HCT116 (cell line): ENCODE measurements around the gene PSD. TPM values are rescaled to one million over a fixed set of nuclear protein-coding genes. Genes with fewer than 3 reads are reported as not detected.

Source experiments
- ATAC-seq: fragments of 200-7000 bp; cut with Tn5 transposase; 2 replicates; pipeline ENCODE4 v1.9.1; 2020; ENCODE audit warnings: mild to moderate bottlenecking, moderate library complexity
- BruUV-seq: library from RNA; stranded (reverse); fragments of 400-500 nt; replicated peaks from 2 replicates; lab custom pipeline; 2021; lab: Mats Ljungman, UMichigan
- CTCF ChIA-PET: fragments of 300-600 bp; sonication (Branson Sonifier 250); formaldehyde crosslinking; loops from one replicate; lab custom pipeline; 2021; ENCODE audit warnings: antibody characterized with exemption; lab: Charles Lee
- POLR2A ChIA-PET: fragments of 300-600, 350-600 bp; sonication (Branson Sonifier 250); formaldehyde crosslinking; loops from one replicate; lab custom pipeline; 2021; ENCODE audit warnings: antibody characterized with exemption; lab: Charles Lee
- RAD21 ChIA-PET, 2 experiments: fragments of 300-600 bp; sonication (Branson Sonifier 250); formaldehyde crosslinking; loops; one replicate each; lab custom pipeline; 2023; ENCODE audit warnings: low total read pairs in 2 of 2; ENCODE audit not compliant: uncharacterized antibody in 2 of 2, unreplicated experiment in 2 of 2, low non-redundant PET in 1 of 2; lab: Charles Lee
- DNase-seq: peaks from one replicate; pipeline ENCODE4 v3.0.0-alpha.2; 2010; ENCODE audit warnings: low read depth, low spot score
- H2AFZ ChIP-seq: fragments of 200-600 bp; shearing (Covaris generic), sonication (generic); 2 replicates; pipeline ENCODE4 v1.6.1; 2017; ENCODE audit warnings: low read depth, mixed run types, mixed read lengths, antibody characterized with exemption, low read length; ENCODE audit not compliant: poor library complexity, severe bottlenecking
- H3K27ac ChIP-seq: 2 replicates; pipeline ENCODE4 v1.5.1; 2012; ENCODE audit warnings: low read depth, low read length
- H3K27me3 ChIP-seq: fragments of 200-600 bp; sonication (generic); 2 replicates; pipeline ENCODE4 v1.6.1; 2016; ENCODE audit warnings: mixed run types, low read length, mixed read lengths; ENCODE audit not compliant: insufficient read depth
- H3K36me3 ChIP-seq, 2 experiments: fragments of 200-500 bp in 1 of 2; fragments of 200-600 bp in 1 of 2; sonication (Bioruptor generic) in 1 of 2; sonication (generic) in 1 of 2; 2 replicates each; pipeline versions ENCODE4 v1.5.1 to v1.6.1; 2014 to 2016; ENCODE audit warnings: low read length in 2 of 2, inconsistent platforms in 1 of 2, mixed read lengths in 1 of 2, mixed run types in 1 of 2; ENCODE audit not compliant: insufficient read depth in 2 of 2, control insufficient read depth in 1 of 2
- H3K4me1 ChIP-seq, 2 experiments: fragments of 200-600 bp in 1 of 2; sonication (generic) in 1 of 2; 2 replicates each; pipeline versions ENCODE4 v1.5.1 to v1.6.1; 2012 to 2017; ENCODE audit warnings: low read length in 2 of 2, inconsistent platforms in 1 of 2, mild to moderate bottlenecking in 1 of 2, mixed read lengths in 1 of 2, mixed run types in 1 of 2, moderate library complexity in 1 of 2; ENCODE audit not compliant: insufficient read depth in 2 of 2, control insufficient read depth in 1 of 2
- H3K4me2 ChIP-seq: fragments of 200-600 bp; sonication (generic); 2 replicates; pipeline ENCODE4 v1.6.1; 2017; ENCODE audit warnings: mixed run types, low read length, mixed read lengths
- H3K4me3 ChIP-seq, 2 experiments: fragments of 200-600 bp in 1 of 2; sonication (generic) in 1 of 2; replicated peaks in 1 of 2; 2 replicates each; pipeline ENCODE4 v1.5.1; 2011 to 2016; ENCODE audit warnings: low read length in 2 of 2, control low read depth in 1 of 2, low read depth in 1 of 2, mild to moderate bottlenecking in 1 of 2, mixed read lengths in 1 of 2, mixed run types in 1 of 2
- H3K79me2 ChIP-seq: fragments of 200-600 bp; sonication (generic); 2 replicates; pipeline ENCODE4 v1.6.1; 2017; ENCODE audit warnings: mild to moderate bottlenecking, mixed run types, low read length, moderate library complexity, mixed read lengths; ENCODE audit not compliant: insufficient read depth
- H3K9ac ChIP-seq: fragments of 200-600 bp; sonication (generic); 2 replicates; pipeline ENCODE4 v1.6.1; 2016; ENCODE audit warnings: low read length, mixed read lengths
- H3K9me2 ChIP-seq: fragments of 200-600 bp; sonication (generic), shearing (Covaris generic); 2 replicates; pipeline ENCODE4 v1.6.1; 2017; ENCODE audit warnings: mixed run types, mild to moderate bottlenecking, moderate library complexity; ENCODE audit not compliant: insufficient read depth
- H3K9me3 ChIP-seq, 2 experiments: fragments of 200-500 bp in 1 of 2; fragments of 200-600 bp in 1 of 2; sonication (Bioruptor generic) in 1 of 2; sonication (generic) in 1 of 2; 2 replicates each; pipeline ENCODE4 v1.6.1; 2014 to 2017; ENCODE audit warnings: low read length in 2 of 2, mixed read lengths in 2 of 2, inconsistent platforms in 1 of 2, low read depth in 1 of 2, mild to moderate bottlenecking in 1 of 2, mixed run types in 1 of 2, moderate library complexity in 1 of 2; ENCODE audit not compliant: control insufficient read depth in 1 of 2, insufficient read depth in 1 of 2
- H4K20me1 ChIP-seq: fragments of 200-600 bp; sonication (generic), shearing (Covaris generic); 2 replicates; pipeline ENCODE4 v1.6.1; 2017; ENCODE audit warnings: mixed run types, mild to moderate bottlenecking, moderate library complexity; ENCODE audit not compliant: insufficient read depth
- CBX3 ChIP-seq: IDR thresholded peaks from 2 replicates; pipeline ENCODE4 v1.6.1; 2012; ENCODE audit warnings: low read depth
- EGR1 ChIP-seq: IDR thresholded peaks from 2 replicates; pipeline ENCODE4 v1.6.1; 2012; ENCODE audit warnings: low read depth
- EZH2phosphoT487 ChIP-seq: fragments of 200-600 bp; IDR thresholded peaks from 2 replicates; pipeline ENCODE4 v1.6.1; 2018; ENCODE audit warnings: antibody characterized with exemption, borderline replicate concordance
- MAX ChIP-seq: IDR thresholded peaks from 2 replicates; pipeline ENCODE4 v1.6.1; 2012
- POLR2AphosphoS5 ChIP-seq: IDR thresholded peaks from 2 replicates; pipeline ENCODE4 v1.6.1; 2011; ENCODE audit warnings: mild to moderate bottlenecking, low read depth, low read length, moderate library complexity
- RAD21 ChIP-seq: IDR thresholded peaks from 2 replicates; pipeline ENCODE4 v1.6.1; 2012; ENCODE audit warnings: low read depth, mild to moderate bottlenecking
- SP1 ChIP-seq: IDR thresholded peaks from 2 replicates; pipeline ENCODE4 v1.6.1; 2012; ENCODE audit warnings: low read depth
- TCF7L2 ChIP-seq: IDR thresholded peaks from 2 replicates; pipeline ENCODE4 v1.7.0; 2011; ENCODE audit warnings: borderline replicate concordance, inconsistent platforms; ENCODE audit not compliant: insufficient read depth, insufficient read length; ENCODE audit errors: extremely low read depth
- ZFX ChIP-seq: fragments of 450-650 bp; IDR thresholded peaks from 2 replicates; pipeline ENCODE4 v1.6.1; 2017
- intact Hi-C: fragments of 100-400 bp; cut with micrococcal nuclease; formaldehyde crosslinking; loops from 2 replicates; pipeline ENCODE4 v1.10.0; 2022
- total RNA-seq: library from RNA; stranded (reverse); gene quantifications from one replicate; pipeline ENCODE4 v1.2.1, GENCODE V29; 2021; ENCODE audit not compliant: unreplicated experiment

Gene PSD
- total RNA-seq, 1 experiment from 2014 or later, result 9.7 TPM

- Histone ChIP-seq H3K36me3 (peaks cover 52 to 65% of the 10 kb centered on the region in 2 experiments), H3K4me2 (peak overlapping the region; percentile 25)
- 0 out of 2 replicates have a peak, but pooled peaks have one; percentile 11 for ATAC-seq
Measured at GRCh38 chr10:102367441-102367840, 51.1 kb downstream of the PSD start.

GRCh38 chr10:102358712-102359382, 59.7 kb downstream of the PSD start:
- TF ChIP-seq SP1 (no peak), CBX3 (no peak), TCF7L2 (no peak), POLR2AphosphoS5 (no peak), EZH2phosphoT487 (no peak), RAD21 (no peak), MAX (no peak)
- Histone ChIP-seq H3K79me2 (no peaks in the 10 kb centered on the region), H3K4me2 (no peak overlapping the region), H2AFZ (no peak overlapping the region), H3K27ac (no peak overlapping the region), H3K9ac (no peak overlapping the region), H3K9me2 (no peaks in the 10 kb centered on the region), H4K20me1 (no peaks in the 10 kb centered on the region), H3K4me3 (no peak overlapping the region), H3K4me1 (no peaks in the 10 kb centered on the region), H3K9me3 (no peaks in the 10 kb centered on the region), H3K27me3 (no peaks in the 10 kb centered on the region), H3K36me3 (peaks cover 40 to 51% of the 10 kb centered on the region in 2 experiments)
- ChIA-PET POLR2A (no interaction called here), RAD21 (no interaction called here), CTCF (interaction anchor here (15.1 kb wide), 1 partner anchor 129 kb away, joined by 625 read pairs; the partner anchor contains the start of gene ELOVL3)
- intact Hi-C loops, result no loop called here
- BruUV-seq, result no TSS peak
- no peak for DNase-seq
- ATAC-seq, result no peak

More at GRCh38 chr10:102367441-102367840, 51.1 kb downstream of the PSD start:
- DNase-seq, result no peak
- no peaks in the 10 kb centered on the region for H3K27me3 ChIP-seq
- ChIA-PET POLR2A (no interaction called here), CTCF (no interaction called here), RAD21 (no interaction called here)
- H3K9me2 ChIP-seq, result no peaks in the 10 kb centered on the region
- no TSS peak for BruUV-seq
- peak overlapping the region; percentile 31; the same call in 1 of the 2 replicates for H3K27ac ChIP-seq
- no peaks in the 10 kb centered on the region for H3K79me2 ChIP-seq
- H3K4me1 ChIP-seq, result peaks cover 8 to 19% of the 10 kb centered on the region in 2 experiments; a peak in 3 of 4 replicates
- H3K4me3 ChIP-seq, result no peak overlapping the region
- 0 out of 2 replicates have a peak overlapping the region, but pooled peaks have one; percentile 3 for H3K9ac ChIP-seq
- TF ChIP-seq EGR1, result no peak
- TF ChIP-seq ZFX, result no peak
- intact Hi-C loops, result no loop called here
- H3K9me3 ChIP-seq, result peaks cover 0 to 6% of the 10 kb centered on the region in 2 experiments; a peak in 1 of 4 replicates
- no peak overlapping the region for H2AFZ ChIP-seq
- no peaks in the 10 kb centered on the region for H4K20me1 ChIP-seq
